Effector memory CD8-positive, alpha-beta T cell (primary cell): Measurements from ENCODE around the gene TMEM86A.

Experiments used
- ATAC-seq: fragments of 150-1000 bp; cut with Tn5 transposase; replicated peaks from 2 replicates; pipeline ENCODE4 v1.10.0; 2021; ENCODE audit warnings: mild to moderate bottlenecking, moderate library complexity
- DNase-seq, 3 experiments: peaks; one replicate each; pipeline ENCODE4 v3.0.0; 2021
- H3K27ac Mint-ChIP-seq, 2 donors: one replicate each; pipeline ENCODE4 v1.8.0; 2022; ENCODE audit warnings: mild to moderate bottlenecking in 2 of 2, mixed read lengths in 2 of 2, moderate library complexity in 2 of 2
- H3K27me3 Mint-ChIP-seq, 2 donors: one replicate each; pipeline ENCODE4 v1.8.0; 2022; ENCODE audit warnings: mixed read lengths in 2 of 2
- H3K36me3 Mint-ChIP-seq: one replicate; pipeline ENCODE4 v1.8.0; 2022; ENCODE audit warnings: mild to moderate bottlenecking, moderate library complexity, mixed read lengths; ENCODE audit not compliant: insufficient read depth
- H3K4me1 Mint-ChIP-seq, 2 donors: one replicate each; pipeline ENCODE4 v1.8.0; 2022; ENCODE audit warnings: low read depth in 2 of 2, mixed read lengths in 2 of 2
- H3K4me3 Mint-ChIP-seq, 2 donors: one replicate each; pipeline ENCODE4 v1.8.0; 2022; ENCODE audit warnings: mild to moderate bottlenecking in 2 of 2, mixed read lengths in 2 of 2, moderate library complexity in 2 of 2
- H3K9me3 Mint-ChIP-seq, 2 donors: one replicate each; pipeline ENCODE4 v1.8.0; 2022; ENCODE audit warnings: mixed read lengths in 2 of 2

The TMEM86A gene

DNA sequence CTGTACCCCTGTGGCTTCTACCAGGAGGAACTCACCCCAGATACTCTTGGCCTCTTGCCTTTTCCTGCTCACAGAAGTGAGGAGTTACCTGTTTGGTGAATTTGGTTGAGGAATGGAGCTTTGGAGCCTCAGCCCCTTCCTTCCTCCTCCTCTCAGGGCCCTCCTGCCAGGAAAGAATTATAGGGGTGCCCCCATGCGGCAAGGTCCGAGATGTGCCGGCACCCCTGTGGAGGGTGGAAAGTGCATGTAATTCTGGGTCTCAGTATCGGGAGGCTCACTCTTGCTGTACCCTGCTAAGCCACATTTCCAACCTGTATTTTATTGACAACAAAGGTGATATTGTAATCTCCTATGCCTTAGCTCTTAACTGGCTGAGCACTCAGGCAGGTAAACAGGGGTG lies 41.1 kb downstream of the TMEM86A start:
- peaks cover 2% of the 10 kb centered on the region for H3K36me3 Mint-ChIP-seq
- H3K27ac Mint-ChIP-seq = no peak overlapping the region
- H3K27me3 Mint-ChIP-seq = peaks cover 7 to 28% of the 10 kb centered on the region in 2 donors
- no peak overlapping the region for H3K4me3 Mint-ChIP-seq
- no peaks in the 10 kb centered on the region for H3K9me3 Mint-ChIP-seq
- ATAC-seq (no peak), DNase-seq (no peak)
- no peaks in the 10 kb centered on the region for H3K4me1 Mint-ChIP-seq

- DNase-seq (no peak), ATAC-seq (no peak)
- Mint-ChIP-seq H3K36me3 (no peaks in the 10 kb centered on the region), H3K27me3 (peaks cover 7 to 9% of the 10 kb centered on the region in 2 donors), H3K4me1 (no peaks in the 10 kb centered on the region), H3K9me3 (no peaks in the 10 kb centered on the region), H3K27ac (no peak overlapping the region), H3K4me3 (no peak overlapping the region)
Observed at GRCh38 chr11:18741783-18742182, 43.2 kb downstream of the TMEM86A start.

- H3K9me3 Mint-ChIP-seq = no peaks in the 10 kb centered on the region
- H3K4me3 Mint-ChIP-seq = no peak overlapping the region
- peaks cover 2 to 8% of the 10 kb centered on the region in 2 donors for H3K27me3 Mint-ChIP-seq
- ATAC-seq (no peak), DNase-seq (no peak)
- no peaks in the 10 kb centered on the region for H3K4me1 Mint-ChIP-seq
- no peak overlapping the region for H3K27ac Mint-ChIP-seq
- H3K36me3 Mint-ChIP-seq = no peaks in the 10 kb centered on the region
Observed at GRCh38 chr11:18743365-18743764, 44.8 kb downstream of the TMEM86A start.

GRCh38 chr11:18743900-18744514 lies 45.4 kb downstream of the TMEM86A start:
- H3K9me3 Mint-ChIP-seq = no peaks in the 10 kb centered on the region
- ATAC-seq (no peak), DNase-seq (no peak)
- H3K36me3 Mint-ChIP-seq = no peaks in the 10 kb centered on the region
- H3K4me3 Mint-ChIP-seq = no peak overlapping the region
- H3K4me1 Mint-ChIP-seq = no peaks in the 10 kb centered on the region
- peaks cover 0 to 8% of the 10 kb centered on the region in 2 donors for H3K27me3 Mint-ChIP-seq
- H3K27ac Mint-ChIP-seq = no peak overlapping the region

DNA sequence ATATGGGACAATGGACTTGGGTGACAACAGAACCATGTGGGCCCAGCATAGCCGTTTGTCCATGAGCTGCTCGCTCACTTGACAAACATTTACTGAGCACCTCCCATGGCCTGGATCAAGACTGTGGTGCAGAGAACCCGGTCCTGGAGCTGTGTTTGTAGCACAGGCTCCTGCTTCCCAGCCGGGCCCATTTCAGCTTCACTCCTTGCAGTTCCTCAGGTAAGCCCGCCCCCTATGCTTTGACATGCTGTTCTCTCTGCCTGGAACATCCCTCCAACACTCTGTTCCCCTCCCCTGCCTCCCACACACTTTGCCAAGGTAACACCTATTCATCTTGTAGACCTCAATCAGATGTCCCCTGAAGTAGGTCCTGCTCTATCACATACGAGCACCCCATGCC lies 46.7 kb downstream of the TMEM86A start:
- DNase-seq (no peak), ATAC-seq (no peak)
- Mint-ChIP-seq H3K27me3 (peaks cover under 1 to 15% of the 10 kb centered on the region in 2 donors), H3K4me1 (no peaks in the 10 kb centered on the region), H3K36me3 (no peaks in the 10 kb centered on the region), H3K9me3 (no peaks in the 10 kb centered on the region), H3K27ac (no peak overlapping the region), H3K4me3 (no peak overlapping the region)

GRCh38 chr11:18748766-18749365 lies 50.3 kb downstream of the TMEM86A start:
- Mint-ChIP-seq H3K27ac (no peak overlapping the region), H3K9me3 (no peaks in the 10 kb centered on the region), H3K27me3 (peaks cover 21 to 41% of the 10 kb centered on the region in 2 donors), H3K4me1 (no peaks in the 10 kb centered on the region), H3K4me3 (no peak overlapping the region), H3K36me3 (no peaks in the 10 kb centered on the region)
- no peak for ATAC-seq
- no peak for DNase-seq

GRCh38 chr11:18749681-18750319 lies 51.2 kb downstream of the TMEM86A start:
- ATAC-seq = no peak
- no peaks in the 10 kb centered on the region for H3K36me3 Mint-ChIP-seq
- H3K27ac Mint-ChIP-seq = no peak overlapping the region
- peaks cover 24 to 43% of the 10 kb centered on the region in 2 donors for H3K27me3 Mint-ChIP-seq
- H3K4me3 Mint-ChIP-seq = no peak overlapping the region
- H3K4me1 Mint-ChIP-seq = no peaks in the 10 kb centered on the region
- no peak for DNase-seq
- no peaks in the 10 kb centered on the region for H3K9me3 Mint-ChIP-seq

GRCh38 chr11:18750944-18751343 lies 52.4 kb downstream of the TMEM86A start:
- Mint-ChIP-seq H3K27me3 (peaks cover 31 to 51% of the 10 kb centered on the region in 2 donors), H3K4me1 (no peaks in the 10 kb centered on the region), H3K4me3 (no peak overlapping the region), H3K27ac (no peak overlapping the region), H3K36me3 (no peaks in the 10 kb centered on the region), H3K9me3 (no peaks in the 10 kb centered on the region)
- no peak for ATAC-seq
- no peak for DNase-seq

GRCh38 chr11:18752502-18752901 lies 53.9 kb downstream of the TMEM86A start:
- no peak overlapping the region for H3K4me3 Mint-ChIP-seq

GRCh38 chr11:18754308-18754707 lies 55.7 kb downstream of the TMEM86A start:
- Mint-ChIP-seq H3K27me3 (peaks cover 31 to 44% of the 10 kb centered on the region in 2 donors), H3K36me3 (no peaks in the 10 kb centered on the region), H3K9me3 (no peaks in the 10 kb centered on the region), H3K4me3 (no peak overlapping the region), H3K27ac (no peak overlapping the region), H3K4me1 (no peaks in the 10 kb centered on the region)
- ATAC-seq (no peak), DNase-seq (no peak)

More at GRCh38 chr11:18752502-18752901, 53.9 kb downstream of the TMEM86A start:
- DNase-seq (no peak), ATAC-seq (no peak)
- Mint-ChIP-seq H3K4me1 (no peaks in the 10 kb centered on the region), H3K27ac (no peak overlapping the region), H3K27me3 (peaks cover 31 to 51% of the 10 kb centered on the region in 2 donors), H3K36me3 (no peaks in the 10 kb centered on the region), H3K9me3 (no peaks in the 10 kb centered on the region)
